ENCODE results near the gene SFXN5.
"Not testable (repeated sequence)": the region's sequence is repeated elsewhere in the genome, so short reads cannot be mapped to it uniquely, and the experiment has no call there.

Gene SFXN5

DNA sequence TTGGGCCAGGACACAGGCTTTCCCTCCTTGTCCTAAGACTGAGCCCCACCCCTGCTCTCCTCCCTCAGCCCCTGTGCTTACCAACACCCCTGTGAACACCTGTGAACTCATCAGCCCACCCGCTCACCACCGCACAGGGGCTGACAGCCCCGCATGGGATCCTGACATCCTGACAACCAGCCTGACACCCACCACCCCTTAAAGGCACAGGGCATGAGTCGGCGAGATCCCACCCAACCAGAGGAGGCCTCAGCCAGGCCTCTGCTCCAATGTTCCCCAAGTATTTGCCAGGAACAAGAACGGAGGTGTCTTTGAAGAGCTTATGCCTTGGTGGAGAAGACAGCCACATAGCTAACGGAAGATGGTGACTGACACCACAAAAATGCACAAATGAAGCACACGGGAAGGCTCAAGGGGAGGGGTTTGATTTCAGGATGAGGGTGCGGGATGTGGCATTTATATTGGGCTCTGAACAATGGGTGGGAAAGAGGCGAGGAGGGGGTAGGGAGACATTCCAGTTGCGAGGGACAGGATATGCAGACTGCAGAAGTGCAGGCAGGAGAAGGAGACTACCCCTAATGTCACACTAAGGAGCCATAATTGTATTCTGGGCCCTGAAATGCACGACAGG lies 30.2 kb upstream of the SFXN5 start:
- DNase-seq (ENCODE audit: low read depth), result peak; percentile 86

DNA sequence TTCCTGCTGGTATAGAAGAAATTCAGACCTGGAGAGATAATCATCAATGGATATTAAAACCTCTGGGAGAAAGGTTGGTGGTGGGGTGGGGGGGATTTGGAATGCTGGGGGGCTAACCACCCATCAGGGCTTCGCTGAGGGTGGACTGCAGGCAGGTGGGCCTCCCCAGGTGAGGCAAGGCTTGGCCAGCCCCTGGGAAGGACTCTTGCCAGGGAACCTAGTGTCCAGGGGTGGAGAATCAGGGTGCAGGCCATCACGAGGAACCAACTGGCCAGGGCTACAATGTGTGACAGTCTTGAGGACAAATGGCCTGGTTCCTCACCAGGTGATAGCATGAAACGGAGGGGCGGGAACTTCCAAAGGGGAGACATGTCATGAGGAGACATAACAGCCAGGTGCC lies 29.4 kb upstream of the SFXN5 start:
- no peak for DNase-seq (ENCODE audit: low read depth)

DNA sequence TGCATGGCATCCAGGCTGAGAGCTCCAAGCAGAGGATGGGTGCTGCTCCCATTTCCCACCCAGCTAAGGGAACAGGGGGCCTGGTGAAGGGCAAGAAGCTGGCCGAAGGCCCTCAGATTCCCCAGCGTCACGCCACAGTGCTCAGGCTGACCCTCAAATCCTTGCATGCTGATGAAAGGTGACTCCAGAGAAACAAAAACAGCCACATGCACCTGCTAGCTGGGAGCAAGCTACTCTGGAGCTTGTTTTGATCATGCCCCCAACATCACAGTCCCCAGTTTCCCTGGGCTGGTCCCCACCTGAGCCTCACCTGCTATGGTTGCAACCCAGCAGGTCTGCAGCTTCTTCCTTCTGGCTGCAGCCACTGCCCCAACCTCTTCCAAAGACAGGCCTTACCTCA lies 28.0 kb upstream of the SFXN5 start:
- no peak for DNase-seq (ENCODE audit: low read depth)

DNA sequence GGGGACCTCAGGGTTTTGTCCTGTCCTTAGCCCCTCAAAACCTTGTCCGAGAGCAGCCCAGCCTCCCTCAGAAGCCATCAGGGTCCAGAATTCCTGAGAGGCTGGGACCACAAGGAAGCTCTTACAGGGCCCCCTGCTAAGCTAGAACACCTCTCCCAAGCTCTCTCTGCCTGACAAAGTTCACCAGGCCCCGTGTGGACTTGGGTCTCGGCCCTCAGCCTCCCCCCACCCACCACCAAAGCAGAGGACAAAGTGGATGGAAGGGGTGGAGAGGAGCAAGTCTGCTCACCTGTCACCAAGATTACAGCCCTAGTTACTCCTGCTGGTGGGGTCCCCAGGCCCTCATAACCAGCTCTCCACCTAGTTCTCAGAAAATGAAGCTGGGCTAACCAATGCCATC lies 24.4 kb upstream of the SFXN5 start:
- no peak for DNase-seq (ENCODE audit: low read depth)

DNA sequence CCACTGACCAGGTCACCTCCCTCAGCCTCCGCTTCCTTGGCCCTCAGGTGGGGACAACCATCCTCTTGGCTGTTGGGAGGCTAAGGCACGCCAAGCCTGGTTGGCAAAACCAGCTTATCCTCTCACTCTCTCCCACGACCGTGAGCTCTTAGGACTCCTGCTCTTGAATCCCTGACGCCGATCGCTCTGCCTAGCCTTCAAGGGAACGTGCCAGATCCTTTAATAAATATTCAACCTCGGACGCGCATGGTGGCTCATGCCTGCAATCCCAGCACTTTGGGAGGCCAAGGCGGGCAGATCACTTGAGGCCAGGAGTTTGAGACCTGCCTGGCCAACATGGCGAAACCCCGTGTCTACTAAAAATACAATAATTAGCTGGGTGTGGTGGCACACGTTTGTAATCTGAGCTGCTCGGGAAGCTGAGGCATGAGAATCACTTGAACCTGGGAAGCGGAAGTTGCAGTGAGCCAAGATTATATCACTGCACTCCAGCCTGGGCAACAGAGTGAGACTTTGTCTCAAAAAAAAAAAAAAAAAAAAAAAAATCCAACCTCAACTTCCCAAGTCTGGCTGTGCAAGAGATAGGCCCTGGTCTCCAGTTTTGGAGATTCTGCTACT lies 22.2 kb upstream of the SFXN5 start:
- not testable (repeated sequence) for DNase-seq (ENCODE audit: low read depth)

DNA sequence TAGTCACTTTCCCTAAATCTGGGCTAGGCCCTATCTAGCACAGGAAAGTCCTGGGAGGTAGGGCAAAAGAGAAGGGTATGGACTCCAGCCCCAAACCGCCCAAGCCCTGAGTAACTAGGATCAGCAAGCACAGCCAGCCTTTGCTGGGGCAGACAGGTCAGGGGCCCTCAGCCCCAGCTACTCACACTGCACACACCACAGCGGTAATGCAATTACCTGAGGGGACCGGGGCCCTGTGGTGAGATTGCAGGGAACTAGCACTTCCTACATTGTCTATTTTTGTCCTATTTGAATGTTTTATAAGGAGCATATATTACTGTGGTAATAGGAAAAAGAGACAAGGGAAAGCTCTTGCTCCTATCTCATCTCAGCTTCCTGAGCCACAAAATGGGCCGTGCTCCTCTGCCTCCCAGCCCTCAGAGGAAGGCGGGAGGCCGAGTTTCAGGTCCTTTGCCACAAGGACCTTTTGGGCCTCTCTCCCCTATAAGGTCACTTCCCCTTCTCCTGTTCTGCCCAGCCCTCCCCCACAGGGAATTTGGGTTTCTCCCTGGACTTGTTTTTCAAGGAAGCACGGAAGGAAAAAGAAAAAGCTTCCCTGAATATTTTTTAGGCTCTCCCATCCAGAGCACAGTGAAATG lies 20.8 kb upstream of the SFXN5 start:
- DNase-seq (ENCODE audit: low read depth), result no peak

DNA sequence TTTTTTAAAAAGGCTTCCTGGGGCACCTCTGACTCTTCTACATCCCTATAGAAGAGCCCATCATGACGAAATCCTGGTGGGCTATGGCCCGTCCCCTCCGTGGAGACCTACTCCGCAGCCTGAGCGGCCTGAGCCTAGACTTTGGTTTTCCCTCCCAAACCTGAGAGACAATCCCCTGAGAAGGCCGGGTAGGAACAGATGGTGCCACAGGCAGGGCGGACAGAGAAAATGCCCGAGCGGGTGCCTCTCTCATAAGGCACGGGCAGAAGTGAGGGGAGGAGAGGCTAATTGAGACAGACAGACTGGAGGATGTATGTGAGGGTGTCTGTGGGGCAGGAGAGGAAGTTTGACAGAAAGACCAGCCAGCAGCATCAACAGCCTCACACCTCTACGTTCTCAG lies 20.2 kb upstream of the SFXN5 start:
- no peak for DNase-seq (ENCODE audit: low read depth)

DNA sequence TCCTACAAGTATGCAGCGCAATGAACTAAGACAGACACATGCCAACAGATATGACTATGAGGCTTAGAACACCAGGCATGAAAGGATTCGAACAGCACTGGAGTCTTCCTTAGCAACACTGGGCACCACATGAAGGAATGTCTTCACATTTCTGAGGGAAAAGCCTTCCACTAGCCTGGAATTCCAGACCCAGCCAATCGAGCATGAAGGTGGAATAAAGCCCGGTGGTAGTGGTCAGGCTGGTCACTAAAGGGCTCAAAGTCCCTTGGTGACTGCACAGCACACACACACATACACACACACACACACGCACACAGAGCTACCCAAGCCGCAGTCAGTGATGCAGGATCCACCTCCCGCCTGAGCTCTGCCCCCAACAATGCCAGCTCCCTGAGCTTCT lies 19.7 kb upstream of the SFXN5 start:
- peak; percentile 82 for DNase-seq (ENCODE audit: low read depth)

DNA sequence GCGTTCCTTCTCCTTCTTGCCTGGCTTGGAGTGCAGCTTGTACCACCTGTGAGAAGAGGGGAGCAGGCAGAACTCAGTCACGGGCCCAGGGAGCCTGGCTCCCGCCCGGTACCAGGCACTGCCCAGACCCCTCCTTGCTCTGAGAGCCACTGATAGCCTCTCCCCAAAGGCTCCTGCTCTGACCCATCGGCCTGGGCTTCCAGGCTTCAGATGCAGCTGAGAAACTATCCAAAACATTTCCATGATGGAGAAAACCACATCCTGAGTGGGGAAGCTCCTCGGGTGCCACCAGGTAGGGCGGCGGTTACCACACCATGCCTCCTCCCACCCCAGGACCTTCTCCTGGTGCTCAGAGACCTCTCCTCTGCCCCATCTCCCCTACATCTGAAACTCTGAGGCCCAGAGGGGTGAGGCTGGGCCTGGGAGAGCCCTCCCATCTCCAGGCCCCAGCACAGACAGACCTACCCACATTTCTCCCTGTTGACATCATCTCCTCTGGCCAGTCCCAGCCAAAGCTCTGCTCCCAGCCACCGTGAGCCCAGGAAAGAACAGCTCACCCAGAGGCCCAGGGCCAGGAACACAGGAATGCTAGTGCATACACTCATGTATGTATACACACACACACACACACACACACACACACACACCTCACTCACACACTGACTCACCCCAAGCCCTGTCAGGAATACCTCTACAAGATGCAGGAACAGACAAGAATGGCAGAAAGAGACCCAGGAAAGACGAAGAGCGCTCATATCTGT lies 17.9 kb upstream of the SFXN5 start:
- peak; percentile 99 for DNase-seq (ENCODE audit: low read depth)

DNA sequence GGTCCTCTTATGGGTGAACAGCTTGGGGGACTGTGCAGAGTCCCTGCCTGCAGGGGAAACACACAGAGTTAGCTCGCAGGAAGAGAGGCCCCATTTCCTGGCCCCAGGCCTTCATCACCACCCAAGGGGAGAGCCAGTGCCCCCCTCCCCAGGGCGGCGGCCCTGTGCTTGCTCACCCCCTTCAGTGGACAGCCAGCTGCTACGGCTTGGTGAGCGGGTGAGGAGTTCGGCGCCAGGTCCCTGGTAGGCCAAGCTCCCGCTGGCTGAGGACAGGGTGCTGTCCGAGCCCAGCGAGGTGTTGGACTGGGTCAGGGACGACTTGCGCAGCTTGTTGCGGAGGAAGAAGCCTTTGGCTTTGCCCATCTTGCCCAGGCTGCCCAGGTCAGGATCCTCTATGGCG lies 17.2 kb upstream of the SFXN5 start:
- no peak for DNase-seq (ENCODE audit: low read depth)

DNA sequence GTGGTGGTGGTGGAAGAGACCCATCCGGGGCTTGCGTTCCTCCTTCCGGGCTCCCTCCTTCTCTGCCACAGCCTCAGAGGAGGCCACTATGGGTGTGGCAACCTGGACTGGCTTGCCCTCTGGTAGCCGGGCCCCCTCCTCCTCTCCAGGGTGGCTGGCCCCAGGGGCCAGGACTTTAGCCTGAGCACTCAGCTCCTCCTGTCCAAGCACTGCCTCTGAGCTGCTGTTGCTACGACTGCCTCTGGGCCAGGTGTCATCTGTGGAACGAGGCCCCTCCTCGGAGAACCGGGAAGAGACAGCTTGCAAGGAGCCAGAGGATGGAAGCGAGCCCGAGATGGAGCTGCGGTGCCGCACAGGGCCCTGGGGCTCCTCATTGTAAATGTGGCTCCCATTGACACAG lies 16.7 kb upstream of the SFXN5 start:
- no peak for DNase-seq (ENCODE audit: low read depth)

DNA sequence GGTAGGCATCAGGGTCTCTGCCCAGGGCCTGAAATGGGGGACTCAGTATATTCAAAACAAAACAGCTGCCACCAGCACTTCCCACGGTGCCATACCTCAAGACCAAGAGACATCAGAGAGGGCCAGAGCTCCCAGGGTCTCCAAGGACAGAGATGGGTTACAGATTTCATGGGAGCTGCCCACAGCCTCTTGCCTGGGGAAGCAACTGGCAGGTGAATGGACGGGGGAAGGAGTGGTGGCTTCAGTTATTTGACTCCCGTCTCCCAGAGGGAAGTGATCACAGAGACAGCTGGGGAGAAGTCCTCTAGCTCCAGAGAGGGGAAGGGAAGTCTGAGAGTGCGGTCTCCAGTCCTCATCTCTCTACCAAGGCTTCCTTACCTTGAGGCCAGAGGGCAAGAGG lies 15.8 kb upstream of the SFXN5 start:
- no peak for DNase-seq (ENCODE audit: low read depth)

DNA sequence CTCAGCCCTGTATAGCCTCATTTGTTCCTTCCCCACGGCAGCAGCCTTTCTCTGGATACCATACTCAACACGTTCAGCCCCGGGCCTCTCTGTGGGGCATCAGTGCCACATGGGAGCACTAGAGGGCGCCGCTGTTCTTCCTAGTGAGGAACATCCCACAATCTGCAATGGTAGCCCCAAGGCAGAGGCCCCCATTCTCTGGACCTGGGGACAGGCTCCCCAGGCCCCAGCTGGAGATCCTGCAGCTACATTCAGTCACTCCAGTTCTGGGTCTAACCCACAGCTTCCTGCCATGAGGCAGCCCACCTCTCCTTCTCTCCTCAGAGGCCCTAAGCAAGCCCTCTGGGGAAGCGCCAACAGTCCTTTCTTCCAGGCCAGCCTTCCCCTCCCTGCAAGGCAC lies 14.2 kb upstream of the SFXN5 start:
- DNase-seq (ENCODE audit: low read depth), result peak; percentile 75

DNA sequence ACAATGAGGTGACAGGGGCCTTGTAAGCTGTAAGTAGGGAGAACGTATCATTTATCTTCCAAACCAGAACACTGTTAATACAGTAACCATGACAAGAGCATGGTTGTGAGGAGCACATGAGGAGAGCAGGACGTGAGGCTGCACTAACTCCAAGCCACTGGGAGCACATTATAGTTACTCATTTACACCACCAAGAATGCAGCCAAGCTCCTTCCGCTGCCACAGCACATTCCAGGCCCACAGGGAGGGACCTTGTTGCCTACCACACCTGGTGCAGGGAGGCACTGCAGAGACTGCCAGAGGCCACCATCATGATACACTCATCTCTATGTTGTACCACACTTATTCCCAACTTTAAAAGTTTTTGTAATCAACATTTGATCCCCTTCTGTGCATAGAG lies 13.5 kb upstream of the SFXN5 start:
- DNase-seq (ENCODE audit: low read depth), result no peak

DNA sequence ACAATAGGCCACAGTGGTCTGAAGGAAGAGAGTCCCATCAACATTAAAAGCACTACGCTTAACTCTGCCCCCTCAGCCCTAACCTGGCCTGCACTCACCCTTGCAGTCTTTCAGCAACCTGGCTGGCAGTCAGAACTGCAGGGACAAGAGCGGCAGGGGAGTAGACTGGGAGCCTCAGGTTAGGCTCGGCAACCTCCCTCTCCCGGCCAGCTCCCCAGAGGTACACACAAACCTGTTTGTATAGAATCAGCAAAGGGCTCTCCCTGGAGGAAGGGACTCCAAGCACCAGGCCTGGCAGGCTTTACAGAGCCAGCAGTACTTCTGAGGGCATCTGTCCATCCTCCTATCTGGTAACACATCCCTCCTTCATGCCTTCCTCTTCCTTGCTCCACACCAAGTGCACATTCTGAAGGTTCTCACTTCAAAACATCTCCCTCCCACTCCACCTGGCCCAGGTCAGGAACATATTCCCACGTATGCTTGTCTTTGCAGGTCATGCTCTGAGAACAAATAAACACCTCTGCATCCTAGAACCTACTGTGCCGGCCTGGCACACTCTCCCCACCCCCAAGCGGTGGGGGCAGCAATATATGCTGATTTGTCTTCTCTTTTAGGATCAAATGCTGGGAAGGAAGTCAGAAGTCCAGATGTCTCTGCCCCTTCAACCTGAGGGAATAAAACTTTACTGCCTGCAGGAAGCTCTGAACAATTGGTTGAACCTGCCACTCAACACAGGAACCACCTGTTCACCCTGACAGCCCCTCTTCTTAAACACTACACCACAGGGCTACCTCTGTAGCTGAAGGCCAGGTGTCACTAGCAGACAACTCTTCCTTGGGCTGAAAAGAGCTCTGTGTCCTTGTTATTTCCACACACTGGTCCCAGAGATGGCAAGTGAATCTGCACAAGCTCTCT lies 12.6 kb upstream of the SFXN5 start:
- DNase-seq (ENCODE audit: low read depth), result no peak

DNA sequence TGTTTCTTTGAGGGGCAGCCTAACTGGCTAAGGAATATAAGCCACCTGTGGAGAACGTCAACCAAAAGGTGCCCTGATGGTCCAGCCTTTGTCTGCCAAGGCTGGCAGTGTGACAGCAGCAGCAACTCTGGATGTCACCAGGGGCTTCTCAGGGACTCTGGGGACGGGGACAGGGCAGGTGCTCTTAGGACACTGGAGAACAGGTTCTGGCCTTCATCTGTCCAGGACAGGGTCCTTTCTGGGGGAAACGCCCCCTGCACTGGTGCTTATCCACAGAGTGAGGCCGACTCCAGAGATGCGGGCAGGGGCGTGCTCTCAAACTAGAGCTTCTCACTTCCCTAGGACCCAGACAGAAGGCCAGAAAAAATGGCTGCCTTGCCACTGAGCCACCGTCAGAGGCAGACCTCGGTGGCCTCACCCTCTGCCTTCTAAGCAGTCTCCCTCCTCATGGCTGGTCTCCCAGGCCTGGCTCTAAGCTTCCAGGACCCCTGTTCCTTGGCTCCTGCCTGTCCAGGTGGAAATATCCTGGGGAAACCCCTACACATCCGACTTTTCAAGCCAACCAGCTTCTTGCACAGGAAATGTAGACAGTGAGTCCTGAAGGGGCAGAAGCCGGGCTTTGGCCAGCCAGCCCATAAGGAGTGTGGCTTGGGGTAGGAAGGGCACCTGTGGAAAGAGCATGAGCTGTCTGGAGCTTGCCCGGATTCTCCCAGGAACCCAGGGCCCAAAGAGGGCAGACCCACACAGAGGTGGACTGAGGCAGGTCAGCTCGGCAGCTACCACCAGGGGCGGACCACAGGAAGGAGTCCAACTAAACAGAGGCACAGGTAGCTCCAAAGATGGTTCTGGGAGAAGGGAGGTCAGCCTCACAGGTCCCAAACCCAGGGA lies 11.3 kb upstream of the SFXN5 start:
- DNase-seq (ENCODE audit: low read depth), result no peak

DNA sequence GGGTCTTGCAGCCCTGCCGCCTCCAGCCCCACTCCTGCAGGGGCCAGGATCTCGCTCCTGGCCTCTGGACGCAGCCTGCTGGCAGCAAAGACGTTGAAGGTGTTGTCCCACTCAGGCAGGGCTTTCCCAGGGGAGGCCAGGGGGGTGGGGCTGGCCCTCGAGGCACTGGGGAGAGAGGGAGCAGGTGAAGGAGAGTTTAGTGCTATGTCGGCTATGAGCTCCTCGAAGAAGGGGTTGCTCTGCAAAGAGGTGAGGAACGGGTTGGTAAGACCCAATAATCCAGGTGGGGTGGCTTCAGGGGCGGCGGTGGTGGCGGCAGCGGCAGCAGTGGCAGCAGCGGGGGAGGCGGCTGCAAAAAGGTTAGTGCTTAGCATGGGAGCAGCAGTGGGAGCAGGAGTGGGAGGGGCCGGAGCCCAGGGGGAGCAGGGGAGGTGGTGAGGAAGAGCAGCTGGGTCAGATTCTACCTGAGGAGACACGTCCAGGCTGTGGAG lies 9.7 kb upstream of the SFXN5 start:
- DNase-seq (ENCODE audit: low read depth), result no peak

DNA sequence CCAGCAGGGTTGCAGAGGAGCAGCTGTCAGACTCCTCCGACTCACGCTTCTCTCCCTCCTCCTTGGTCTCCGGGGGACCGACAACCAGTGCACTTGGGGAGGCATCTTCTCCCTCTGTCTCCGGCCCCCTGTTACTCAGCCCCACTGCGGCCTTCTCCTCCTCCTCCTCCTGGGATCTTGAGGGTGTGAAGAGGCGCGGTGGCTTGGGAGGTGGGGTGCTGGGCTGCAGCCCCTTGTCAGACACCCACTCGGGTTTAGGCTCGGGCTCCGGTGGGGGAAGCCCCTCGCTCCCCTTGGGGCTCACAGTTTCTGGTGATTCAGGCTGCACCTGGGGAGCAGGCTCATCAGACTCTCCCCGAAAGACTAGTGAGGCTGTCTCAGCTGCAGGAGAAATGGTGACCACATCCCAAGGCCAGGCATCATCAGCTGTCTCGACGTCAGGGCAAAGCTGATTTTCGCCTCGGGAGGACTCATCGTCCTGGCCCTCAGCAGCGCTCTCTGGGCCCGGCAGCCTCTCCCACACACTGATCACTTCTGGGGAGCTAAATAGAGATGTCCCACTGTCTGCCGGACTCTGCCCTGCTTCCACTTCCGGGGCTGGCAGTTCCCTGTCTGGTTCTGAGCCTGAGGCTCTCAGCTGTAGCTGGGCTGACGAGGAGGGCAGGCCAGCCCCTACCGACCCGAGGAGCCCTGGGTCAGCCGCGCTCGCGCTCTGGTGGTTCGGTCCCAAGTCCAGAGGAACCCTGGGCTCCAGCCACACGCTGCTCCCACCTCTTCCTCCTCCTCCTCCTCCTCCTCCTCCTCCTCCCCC lies 9.0 kb upstream of the SFXN5 start:
- DNase-seq (ENCODE audit: low read depth), result no peak

DNA sequence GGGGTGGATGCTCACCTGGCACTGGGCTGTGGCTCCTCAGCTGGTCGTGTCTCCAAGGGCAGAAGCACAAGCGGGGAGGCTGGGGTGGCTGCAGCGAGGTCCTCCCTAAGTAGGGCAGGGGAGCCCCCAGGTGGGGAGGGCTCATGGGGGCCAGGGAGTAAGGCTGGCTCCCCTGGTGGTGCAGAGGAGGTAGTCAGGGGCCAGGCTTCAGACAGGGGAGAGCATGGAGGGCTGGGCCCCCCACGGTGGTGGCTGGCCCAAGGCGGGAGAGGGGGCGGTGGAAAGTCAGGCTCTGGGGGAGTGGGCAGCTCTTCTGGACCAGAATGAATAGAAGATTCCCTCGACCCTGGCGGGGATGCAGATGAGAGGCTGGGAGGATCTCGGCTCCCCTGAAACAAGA lies 8.1 kb upstream of the SFXN5 start:
- no peak for DNase-seq (ENCODE audit: low read depth)
